ES-I3 (cell line): ENCODE results near the gene DNPEP.

Source experiments
- H3K36me3 ChIP-seq: 2 replicates; pipeline ENCODE4 v1.6.1; 2013; ENCODE audit warnings: mild to moderate bottlenecking, low read length, control low read depth, moderate library complexity; ENCODE audit not compliant: insufficient read depth
- H3K4me1 ChIP-seq: 2 replicates; pipeline ENCODE4 v1.6.1; 2013; ENCODE audit warnings: mild to moderate bottlenecking, control low read depth, low read length; ENCODE audit not compliant: insufficient read depth
- H3K9ac ChIP-seq: 2 replicates; pipeline ENCODE4 v1.6.1; 2013; ENCODE audit warnings: low read depth, mild to moderate bottlenecking, low read length, moderate library complexity
- H3K9me3 ChIP-seq: 2 replicates; pipeline ENCODE4 v1.6.1; 2013; ENCODE audit warnings: mild to moderate bottlenecking, low read length, moderate library complexity; ENCODE audit not compliant: control insufficient read depth, insufficient read depth

The DNPEP gene

DNA sequence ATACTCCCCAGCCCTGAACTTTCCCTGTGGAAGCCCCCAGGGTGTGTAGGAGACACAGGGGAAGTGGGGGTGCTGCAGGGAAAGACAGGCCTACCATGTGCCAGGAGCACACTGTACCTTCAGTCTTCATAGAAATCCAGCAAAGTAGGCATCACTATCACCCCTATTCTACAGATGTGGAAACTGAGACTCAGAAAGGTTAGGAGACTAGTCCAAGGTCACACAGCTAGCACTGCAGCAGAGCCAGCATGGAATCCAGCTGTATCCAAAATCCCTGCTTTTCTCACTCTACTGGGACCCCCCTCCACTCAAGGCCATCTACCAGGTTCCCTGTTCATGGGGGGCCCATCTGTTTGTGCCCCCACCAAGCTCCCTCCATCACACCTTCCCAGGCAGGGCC lies 6.8 kb downstream of the DNPEP start:
- Histone ChIP-seq H3K9me3 (no peaks in the 10 kb centered on the region), H3K36me3 (peaks cover 13% of the 10 kb centered on the region), H3K4me1 (no peaks in the 10 kb centered on the region), H3K9ac (no peak overlapping the region)

DNA sequence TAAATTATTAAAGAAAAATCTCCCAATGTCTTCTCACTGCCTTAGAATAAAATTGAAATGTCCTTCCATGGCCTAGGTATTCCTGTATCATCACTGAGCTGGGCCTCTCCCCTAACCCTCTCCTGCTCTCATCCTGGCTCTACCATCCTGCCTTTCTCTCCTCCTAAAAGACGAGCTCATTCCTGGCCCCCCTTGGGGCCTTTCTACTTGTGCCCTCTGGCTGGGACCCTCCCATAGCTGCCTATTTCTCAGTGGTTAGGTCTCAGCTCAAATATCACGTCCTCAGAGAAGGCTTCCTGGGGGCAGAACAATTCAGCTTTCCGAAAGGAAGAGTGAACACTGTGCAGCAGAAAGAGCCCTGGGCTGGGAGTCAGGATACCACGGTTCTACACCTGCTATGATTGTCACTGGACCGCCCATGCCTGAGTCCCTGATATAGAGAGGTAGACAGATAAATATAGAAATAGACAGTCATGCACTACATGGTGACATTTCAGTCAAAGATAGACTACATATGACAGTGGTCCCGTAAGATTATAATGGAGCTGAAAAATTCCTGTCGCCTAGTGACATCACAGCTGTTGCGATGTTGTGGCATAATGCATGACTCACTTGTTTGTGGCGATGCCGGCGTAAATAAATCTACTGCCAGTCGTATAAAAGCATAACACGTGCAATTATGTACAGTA lies 9.4 kb downstream of the DNPEP start:
- H3K4me1 ChIP-seq, result no peaks in the 10 kb centered on the region
- H3K36me3 ChIP-seq, result peaks cover 6% of the 10 kb centered on the region
- H3K9me3 ChIP-seq, result no peaks in the 10 kb centered on the region
- H3K9ac ChIP-seq, result no peak overlapping the region

GRCh38 chr2:219369447-219369861 lies 18.3 kb downstream of the DNPEP start:
- Histone ChIP-seq H3K4me1 (no peaks in the 10 kb centered on the region; the same call in 1 of the 2 replicates), H3K9ac (no peak overlapping the region), H3K36me3 (no peaks in the 10 kb centered on the region), H3K9me3 (no peaks in the 10 kb centered on the region)

DNA sequence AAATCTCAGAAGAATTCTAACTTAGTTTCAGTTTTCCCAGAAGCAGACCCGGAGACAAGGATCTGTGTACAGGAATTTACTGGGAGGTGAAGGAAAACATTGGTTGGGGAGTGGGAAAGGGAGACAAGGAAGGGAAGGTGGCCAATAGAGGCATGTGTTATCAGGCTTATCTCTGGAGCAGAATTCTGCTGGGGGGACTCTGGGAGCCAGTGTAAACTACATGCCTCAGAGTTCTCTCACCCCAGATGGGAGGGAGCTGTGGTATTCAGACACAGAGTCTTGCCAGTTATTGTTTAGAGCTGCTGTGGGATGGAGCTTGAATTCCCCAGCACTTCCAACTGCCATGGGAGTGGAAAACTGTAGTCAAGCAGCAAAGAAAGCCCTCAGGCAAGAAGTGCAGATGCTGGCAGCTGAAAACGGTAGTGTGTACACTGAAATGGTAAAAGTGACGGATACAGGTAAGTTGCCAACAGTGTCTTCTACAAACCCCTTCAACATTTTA lies 19.0 kb downstream of the DNPEP start:
- no peak overlapping the region for H3K9ac ChIP-seq
- no peaks in the 10 kb centered on the region for H3K9me3 ChIP-seq
- H3K4me1 ChIP-seq, result no peaks in the 10 kb centered on the region; the same call in 1 of the 2 replicates
- no peaks in the 10 kb centered on the region for H3K36me3 ChIP-seq

GRCh38 chr2:219362524-219363164 lies 25.1 kb downstream of the DNPEP start:
- H3K9ac ChIP-seq, result no peak overlapping the region
- H3K36me3 ChIP-seq, result no peaks in the 10 kb centered on the region
- H3K4me1 ChIP-seq, result no peaks in the 10 kb centered on the region; the same call in 1 of the 2 replicates
- H3K9me3 ChIP-seq, result no peaks in the 10 kb centered on the region

DNA sequence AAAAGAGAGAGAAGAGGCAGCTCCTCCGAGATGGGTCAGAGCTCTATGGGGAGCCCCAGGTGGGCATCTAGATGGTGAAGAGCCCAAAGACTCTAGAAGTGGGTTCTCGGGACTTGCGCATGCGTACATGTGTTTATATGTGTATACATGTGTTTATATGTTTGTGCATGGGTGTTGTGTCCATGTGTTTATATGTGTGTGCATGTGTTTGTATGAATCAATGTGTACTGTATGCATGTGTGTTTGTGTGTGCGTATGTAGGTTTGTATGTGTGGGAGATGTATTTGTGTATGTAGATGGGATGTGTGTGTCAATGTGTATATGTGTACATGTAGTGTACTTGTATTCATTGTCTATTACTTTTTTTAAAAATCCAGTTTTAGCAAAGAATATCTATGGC lies 25.6 kb downstream of the DNPEP start:
- no peak overlapping the region for H3K9ac ChIP-seq
- H3K9me3 ChIP-seq, result no peaks in the 10 kb centered on the region
- no peaks in the 10 kb centered on the region; the same call in 1 of the 2 replicates for H3K4me1 ChIP-seq
- no peaks in the 10 kb centered on the region for H3K36me3 ChIP-seq

DNA sequence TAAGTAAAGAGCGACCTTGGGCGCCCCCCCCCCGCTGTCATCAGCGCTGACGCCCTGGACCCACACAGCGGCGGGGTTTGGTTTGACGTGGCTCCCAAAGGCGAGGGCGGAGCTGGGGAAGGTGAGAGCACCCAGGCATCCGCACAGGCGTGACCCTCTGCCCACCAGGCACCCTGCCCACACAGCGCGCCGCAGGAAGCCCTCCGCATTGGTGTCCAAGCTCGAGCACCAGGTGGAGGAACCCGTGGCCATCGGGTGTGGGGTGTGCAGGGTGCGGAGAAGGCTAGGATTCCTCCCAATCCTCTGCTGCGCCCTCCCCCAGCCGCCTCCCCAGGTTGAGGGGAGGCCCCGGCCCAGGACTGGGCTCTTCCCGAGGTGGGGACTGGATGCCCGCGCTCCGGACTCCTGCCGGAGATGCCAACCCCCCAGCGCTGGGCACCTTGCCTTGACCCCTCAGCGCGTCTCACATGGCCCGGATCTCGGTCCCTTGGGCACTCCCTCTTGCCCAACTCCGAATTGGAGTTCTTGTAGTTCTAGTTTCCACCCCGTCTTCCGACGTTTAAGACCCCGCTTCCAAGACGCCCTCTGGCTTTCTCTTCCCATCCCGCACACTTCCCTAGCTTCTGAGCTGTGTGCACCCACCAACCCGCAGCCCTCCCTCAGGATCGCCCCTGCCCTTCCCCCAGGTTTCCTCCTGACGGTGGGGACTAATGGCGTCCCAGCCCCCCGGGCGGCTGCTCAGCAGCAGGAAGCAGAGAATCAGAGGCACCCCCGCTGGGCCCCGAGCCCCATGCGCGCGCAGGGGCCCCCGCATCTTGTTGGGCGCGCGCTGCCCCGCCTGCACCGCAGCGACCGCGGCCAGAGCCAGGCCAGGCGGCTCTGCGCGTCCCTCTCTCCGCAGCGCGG lies 29.3 kb downstream of the DNPEP start:
- no peaks in the 10 kb centered on the region; the same call in 1 of the 2 replicates for H3K9me3 ChIP-seq
- H3K36me3 ChIP-seq, result no peaks in the 10 kb centered on the region
- H3K9ac ChIP-seq, result peak overlapping the region; percentile 49
- no peaks in the 10 kb centered on the region; the same call in 1 of the 2 replicates for H3K4me1 ChIP-seq

GRCh38 chr2:219356834-219357233 lies 30.9 kb downstream of the DNPEP start:
- H3K9ac ChIP-seq, result no peak overlapping the region
- H3K36me3 ChIP-seq, result no peaks in the 10 kb centered on the region
- no peaks in the 10 kb centered on the region for H3K4me1 ChIP-seq
- no peaks in the 10 kb centered on the region; the same call in 1 of the 2 replicates for H3K9me3 ChIP-seq

DNA sequence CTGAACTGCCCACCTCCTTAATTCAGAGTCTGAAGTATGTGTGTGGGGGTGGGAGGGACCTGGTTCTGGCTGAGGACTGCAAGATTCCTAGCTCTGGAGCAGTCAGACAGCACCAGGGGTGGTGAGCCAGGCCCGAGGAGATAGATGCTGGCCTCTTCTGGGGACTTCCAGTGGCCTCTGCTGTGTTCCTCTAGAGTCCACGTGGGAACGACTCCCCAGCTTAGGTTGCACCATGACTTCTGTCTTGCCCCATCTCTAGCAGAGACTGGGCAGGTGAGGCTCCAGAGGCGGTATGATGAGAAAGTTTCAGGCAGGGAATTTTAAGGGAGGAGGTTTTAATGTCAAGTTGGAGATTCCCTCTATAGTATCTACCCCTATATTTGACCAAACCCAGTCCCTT lies 33.1 kb downstream of the DNPEP start:
- H3K9ac ChIP-seq, result no peak overlapping the region
- H3K4me1 ChIP-seq, result peaks cover 9% of the 10 kb centered on the region; the same call in 1 of the 2 replicates
- no peaks in the 10 kb centered on the region; the same call in 1 of the 2 replicates for H3K9me3 ChIP-seq
- H3K36me3 ChIP-seq, result no peaks in the 10 kb centered on the region

- no peaks in the 10 kb centered on the region; the same call in 1 of the 2 replicates for H3K9me3 ChIP-seq
- H3K9ac ChIP-seq, result no peak overlapping the region
- no peaks in the 10 kb centered on the region for H3K36me3 ChIP-seq
- peaks cover 9% of the 10 kb centered on the region; the same call in 1 of the 2 replicates for H3K4me1 ChIP-seq
Observed at GRCh38 chr2:219353129-219353528, 34.6 kb downstream of the DNPEP start.

GRCh38 chr2:219352448-219353023 lies 35.2 kb downstream of the DNPEP start:
- no peaks in the 10 kb centered on the region; the same call in 1 of the 2 replicates for H3K9me3 ChIP-seq
- peaks cover 9% of the 10 kb centered on the region; the same call in 1 of the 2 replicates for H3K4me1 ChIP-seq
- no peaks in the 10 kb centered on the region for H3K36me3 ChIP-seq
- H3K9ac ChIP-seq, result no peak overlapping the region

GRCh38 chr2:219350710-219351221 lies 36.9 kb downstream of the DNPEP start:
- no peaks in the 10 kb centered on the region for H3K36me3 ChIP-seq
- H3K4me1 ChIP-seq, result peaks cover 9% of the 10 kb centered on the region; the same call in 1 of the 2 replicates
- H3K9ac ChIP-seq, result no peak overlapping the region
- H3K9me3 ChIP-seq, result no peaks in the 10 kb centered on the region

DNA sequence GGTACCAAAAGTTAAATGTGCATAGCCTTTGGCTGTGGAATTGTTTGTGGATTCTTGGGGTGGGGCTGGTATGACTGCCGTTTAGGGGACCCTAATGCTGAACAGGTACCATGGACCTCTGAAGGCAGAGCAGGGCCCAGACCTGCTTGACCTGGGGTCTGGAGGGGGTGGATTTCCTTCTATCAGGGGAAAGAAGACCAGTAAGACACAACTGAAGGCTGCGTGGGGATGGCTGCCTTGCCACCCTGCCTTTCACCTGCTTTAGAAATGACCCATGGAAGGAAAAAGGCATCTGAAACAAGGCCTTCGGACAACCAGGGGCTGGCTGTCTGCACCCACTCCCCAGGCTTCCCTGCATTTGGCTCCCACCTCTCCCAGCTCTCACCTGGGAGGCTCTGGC lies 37.5 kb downstream of the DNPEP start:
- Histone ChIP-seq H3K9ac (no peak overlapping the region), H3K9me3 (no peaks in the 10 kb centered on the region), H3K36me3 (no peaks in the 10 kb centered on the region), H3K4me1 (peaks cover 9% of the 10 kb centered on the region; the same call in 1 of the 2 replicates)
